NCI-H2029 treated with DMSO at 0.1 percent for 48 hours (cell line): ENCODE results near the gene BBLN.
"Not testable (repeated sequence)": the region's sequence is repeated elsewhere in the genome, so short reads cannot be mapped to it uniquely, and the experiment has no call there.

Source experiments
- DNase-seq: peaks from one replicate; lab custom pipeline; 2025; lab: John Stamatoyannopoulos, UW

The BBLN gene, protein sequence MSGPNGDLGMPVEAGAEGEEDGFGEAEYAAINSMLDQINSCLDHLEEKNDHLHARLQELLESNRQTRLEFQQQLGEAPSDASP

DNA sequence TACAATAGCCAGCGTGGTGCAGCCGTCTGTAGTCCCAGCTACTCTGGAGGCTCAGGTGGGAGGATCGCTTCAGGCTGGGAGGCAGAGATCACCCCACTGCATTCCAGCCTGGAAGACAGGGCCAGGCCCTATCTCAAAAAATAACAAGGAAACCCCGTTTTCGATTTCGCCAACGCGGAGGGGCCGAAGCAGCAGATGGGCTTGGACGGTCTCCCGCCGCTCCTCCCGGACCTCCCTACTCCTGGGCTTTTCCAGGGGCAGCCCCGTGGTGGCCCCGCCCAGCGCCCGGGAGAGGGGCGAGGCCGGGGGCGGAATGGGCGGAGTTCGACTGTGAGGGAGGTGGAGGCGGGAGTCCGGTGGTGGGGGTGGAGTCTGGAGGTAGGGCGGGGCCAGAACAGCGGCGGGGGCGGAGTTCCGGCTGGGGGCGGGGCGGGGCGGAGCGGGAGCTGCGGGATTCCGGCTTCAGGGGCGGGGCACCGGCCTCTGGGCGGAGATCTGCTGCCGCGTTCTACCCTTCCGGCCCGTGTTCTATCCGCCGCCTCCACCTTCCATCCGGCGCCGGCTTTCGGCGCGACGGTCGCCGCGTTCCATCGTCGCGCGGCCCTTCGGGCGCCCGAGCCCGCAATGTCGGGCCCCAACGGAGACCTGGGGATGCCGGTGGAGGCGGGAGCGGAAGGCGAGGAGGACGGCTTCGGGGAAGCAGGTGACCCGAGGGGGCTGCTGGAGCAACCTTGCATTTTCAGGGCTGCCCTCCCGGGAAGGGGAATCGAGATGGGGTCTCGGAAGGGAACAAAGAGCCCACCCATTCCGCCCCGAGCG, at the start of gene BBLN:
Gene BBLN, plus strand, starts transcription at position 482 of the 819 bp plus-strand sequence. Its CDS starts 143 bp downstream, at position 625.
- peak; percentile 81 for DNase-seq

DNA sequence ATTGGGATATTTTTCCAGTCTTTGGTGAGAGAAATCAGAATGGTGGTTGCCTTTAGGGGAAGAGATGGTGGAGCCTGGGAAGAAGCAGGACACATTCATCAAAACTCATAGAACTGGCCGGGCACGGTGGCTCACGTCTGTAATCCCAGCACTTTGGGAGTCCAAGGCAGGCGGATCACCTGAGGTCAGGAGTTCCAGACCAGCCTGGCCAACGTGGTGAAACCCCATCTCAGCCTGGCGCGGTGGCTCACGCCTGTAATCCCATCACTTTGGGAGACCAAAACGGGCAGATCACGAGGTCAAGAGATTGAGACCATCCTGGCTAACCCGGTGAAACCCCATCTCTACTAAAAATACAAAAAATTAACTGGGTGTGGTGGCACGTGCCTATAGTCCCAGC, 48.3 kb upstream of the BBLN start:
- not testable (repeated sequence) for DNase-seq

DNA sequence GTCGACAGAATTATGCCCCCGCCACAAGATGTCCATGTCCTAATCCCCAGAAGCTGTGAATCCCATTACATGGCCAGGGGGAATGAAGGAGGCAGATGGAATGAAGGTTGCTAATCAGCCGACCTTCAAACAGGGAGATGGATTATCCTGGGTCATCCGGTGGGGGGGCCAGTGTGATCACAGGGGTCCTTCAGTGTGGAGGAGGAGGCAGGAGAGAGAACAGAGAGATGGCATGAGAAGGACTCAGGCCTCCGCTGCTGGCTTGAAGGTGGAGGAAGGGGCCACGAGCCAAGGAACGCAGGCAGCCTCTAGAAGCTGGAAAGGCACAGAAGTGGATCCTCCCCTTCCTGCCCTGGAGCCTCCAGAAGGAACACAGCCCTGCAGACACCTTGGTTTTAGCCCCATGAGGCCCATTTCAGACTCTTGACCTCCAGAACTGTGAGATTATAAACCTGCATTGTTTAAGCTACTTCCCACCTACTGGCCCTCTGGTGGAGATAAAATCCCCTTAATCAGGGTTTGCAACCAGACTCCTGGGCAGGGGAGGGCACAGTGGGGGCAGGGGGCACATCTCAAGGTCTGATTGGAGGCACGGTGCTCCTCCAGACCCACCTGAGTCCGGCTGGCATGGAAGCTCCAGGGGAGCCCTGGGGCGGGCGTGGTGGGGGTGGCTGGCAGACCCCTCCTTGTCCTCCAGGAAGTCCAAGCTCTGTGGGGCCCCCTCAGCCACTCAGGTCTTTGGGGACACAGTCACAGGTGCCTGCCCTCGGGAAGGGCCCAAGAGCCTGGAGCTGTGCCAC, 46.3 kb upstream of the BBLN start:
- no peak for DNase-seq

DNA sequence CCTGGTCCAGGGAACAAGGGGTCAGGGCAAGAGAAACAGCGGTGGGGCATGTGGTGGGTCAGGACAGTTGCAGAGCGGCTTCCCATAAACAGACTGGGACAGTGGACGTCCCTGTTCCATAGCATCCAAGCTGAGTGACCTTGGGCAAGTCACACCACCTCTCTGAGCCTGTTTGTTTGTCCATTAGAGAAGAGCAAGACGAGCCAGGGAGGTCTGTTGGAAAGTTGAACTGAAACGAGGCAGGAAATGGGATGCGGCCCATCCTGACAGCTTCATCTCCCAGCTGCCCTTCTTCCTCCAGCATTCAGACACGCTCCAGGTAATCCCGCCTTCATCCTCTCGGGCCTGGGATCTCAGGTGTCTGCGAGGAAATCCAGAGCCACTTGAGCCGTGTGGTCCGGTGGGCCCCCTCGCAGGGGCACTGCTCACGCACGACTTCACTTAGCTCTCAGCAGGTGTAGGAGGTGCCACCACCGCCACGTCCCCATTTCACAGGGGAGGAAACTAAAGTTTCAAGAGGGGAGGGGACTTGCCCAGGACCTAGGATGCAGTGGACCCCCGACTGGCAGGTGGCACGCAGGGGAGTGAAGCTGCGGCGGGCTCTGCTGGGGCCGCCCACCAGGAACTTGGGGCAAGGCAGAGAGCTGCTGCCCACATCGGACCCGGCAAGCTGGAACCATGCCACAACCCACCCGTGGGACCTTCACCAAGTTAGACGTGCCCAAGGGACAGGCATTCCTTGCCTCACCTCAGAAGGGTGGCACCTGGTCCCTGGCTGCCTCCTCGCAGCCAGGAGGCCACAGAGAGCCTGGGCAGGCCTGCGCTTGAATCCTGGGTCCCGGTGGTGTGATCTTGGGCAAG, 45.5 kb upstream of the BBLN start:
- no peak for DNase-seq

DNA sequence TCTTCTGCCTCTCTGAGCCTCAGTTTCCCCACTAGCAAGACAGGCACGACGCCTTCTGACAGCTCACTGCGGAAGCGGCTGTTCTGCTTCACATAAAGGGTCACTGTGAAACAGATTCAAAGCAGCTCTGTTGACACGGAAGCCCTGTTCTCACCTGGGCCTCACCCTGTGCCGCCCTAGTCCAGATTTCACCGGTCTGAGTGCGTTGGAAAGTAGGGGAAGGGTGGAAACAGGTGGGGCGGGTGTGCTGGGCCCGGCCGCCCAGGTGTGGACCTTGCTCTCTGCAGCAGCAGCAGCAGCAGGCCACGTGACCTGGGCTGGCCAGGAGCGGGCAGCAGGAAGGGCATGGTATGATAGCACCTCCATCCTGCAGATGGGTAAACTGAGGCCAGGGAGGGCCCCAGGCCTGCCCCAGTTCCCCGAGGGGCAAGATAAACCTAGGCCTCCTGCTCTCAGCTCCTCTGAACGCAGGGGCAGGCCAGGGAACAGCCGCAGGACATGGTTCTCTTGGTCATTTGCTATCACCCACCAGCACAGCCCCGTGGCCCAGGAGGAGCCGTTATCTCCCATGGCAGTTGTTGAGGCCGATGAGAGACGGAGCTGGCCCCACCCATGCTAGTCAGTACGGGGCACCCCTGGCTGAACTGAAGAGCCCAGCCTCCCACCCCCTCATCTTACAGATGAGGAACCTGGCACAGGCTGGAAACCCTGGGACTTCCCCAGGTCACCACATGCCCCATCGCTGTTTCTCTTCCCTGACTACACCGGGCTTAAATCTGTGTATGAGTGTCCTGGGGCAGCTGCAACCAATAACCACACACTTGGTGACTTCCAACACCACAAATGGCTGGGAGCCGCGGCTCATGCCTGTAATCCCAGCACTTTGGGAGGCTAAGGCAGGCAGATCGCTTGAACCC, 44.6 kb upstream of the BBLN start:
- DNase-seq = peak; percentile 40

DNA sequence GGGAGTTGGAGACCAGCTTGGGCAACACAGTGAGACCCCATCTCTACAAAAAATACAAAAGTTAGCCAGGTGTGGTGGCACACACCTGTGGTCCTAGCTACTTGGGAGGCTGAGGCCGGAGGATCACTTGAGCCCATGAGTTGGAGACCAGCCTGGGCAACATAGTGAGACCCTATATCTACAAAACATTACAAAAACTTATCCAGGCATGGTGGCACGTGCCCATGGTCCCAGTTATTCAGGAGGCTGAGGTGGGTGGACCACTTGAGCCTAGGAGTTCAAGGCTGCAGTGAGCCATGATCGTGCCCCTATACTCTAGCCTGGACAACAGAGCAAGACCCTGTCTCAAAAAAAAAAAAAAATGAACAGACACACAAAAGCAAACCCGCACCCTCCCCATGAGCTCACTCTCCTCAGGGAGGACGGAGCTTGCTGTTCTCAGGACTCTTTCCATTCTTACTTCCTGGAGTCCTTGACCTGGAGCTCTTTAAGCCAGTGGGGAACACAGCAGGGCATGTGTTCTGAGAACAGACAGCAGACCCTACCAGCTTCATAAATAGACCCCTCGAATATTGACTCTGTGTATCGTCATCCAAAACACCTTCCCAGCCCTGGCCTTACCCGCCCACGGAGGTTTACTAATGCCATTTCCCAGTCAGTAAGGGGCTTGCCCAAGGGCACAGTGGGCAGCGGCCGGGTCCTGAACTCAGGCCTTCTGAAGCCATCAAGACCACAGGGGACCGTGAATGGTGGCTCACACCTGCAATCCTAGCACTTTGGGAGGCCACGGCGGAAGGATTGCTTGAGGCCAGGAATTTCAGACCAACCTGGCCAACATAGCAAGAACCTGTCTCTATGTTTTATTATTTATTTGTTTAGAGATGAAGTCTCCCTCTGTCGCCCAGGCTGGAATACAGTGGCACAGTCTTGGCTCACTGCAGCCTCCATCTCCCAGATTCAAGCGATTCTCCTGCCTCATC, 43.7 kb upstream of the BBLN start:
- DNase-seq = no peak

DNA sequence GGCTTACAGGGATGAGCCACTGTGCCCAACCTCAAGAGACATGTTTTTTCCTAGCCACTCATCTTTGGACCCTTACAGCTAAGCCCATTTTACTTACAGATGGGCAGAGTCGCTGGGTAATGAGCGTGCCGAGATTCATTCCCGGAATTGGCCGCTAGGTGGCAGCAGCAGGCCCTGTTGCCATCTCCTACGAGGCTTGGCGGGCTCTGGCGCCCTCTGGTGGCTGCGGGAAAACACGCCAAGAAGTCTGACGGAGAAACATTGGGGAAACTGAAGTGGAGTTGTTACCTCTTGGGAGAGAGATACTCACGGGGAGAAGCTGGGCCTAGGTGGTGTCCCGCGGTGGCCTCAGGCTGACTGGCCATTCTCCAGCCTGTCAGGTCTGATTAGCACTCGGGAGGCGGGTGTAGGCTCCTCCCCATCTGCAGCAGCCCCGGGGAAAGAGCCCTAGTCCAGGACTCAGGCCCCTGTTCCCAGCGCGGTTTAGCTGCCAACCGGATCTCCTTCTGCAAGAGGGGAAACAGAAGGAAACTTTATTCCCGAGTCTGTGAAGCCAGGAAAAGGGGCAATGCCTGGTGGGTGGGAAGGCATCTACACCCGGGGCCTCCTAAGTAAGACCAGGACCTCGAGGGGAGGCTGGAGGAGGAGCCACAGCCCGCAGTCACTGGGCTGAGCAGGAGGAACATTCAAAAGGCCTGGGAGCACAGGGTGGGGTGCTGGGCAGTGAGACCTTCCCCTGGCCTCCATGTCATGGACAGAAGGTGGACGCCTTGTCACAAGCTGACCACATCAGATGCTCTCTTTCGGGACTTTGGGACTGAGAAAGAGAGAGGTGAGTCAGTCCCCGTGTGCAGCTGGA, 42.2 kb upstream of the BBLN start:
- DNase-seq = peak; percentile 79

DNA sequence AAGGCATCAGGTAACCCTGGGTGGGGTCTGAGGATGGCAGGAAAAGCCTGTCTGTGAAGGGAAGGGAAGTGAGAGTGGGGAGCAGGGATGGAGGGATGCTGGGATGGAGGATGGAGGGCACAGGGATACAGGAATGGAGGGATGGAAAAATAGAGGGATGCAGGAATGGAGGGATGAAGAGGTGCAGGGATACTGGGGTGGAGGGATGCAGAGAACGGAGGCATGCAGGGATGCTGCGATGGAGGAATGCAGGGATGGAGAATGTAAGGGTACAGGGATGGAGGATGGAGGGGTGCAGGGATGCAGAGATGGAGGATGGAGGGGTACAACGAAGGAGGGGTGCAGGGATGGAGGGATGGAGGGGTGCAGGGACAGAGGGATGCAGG, 41.6 kb upstream of the BBLN start:
- no peak for DNase-seq

DNA sequence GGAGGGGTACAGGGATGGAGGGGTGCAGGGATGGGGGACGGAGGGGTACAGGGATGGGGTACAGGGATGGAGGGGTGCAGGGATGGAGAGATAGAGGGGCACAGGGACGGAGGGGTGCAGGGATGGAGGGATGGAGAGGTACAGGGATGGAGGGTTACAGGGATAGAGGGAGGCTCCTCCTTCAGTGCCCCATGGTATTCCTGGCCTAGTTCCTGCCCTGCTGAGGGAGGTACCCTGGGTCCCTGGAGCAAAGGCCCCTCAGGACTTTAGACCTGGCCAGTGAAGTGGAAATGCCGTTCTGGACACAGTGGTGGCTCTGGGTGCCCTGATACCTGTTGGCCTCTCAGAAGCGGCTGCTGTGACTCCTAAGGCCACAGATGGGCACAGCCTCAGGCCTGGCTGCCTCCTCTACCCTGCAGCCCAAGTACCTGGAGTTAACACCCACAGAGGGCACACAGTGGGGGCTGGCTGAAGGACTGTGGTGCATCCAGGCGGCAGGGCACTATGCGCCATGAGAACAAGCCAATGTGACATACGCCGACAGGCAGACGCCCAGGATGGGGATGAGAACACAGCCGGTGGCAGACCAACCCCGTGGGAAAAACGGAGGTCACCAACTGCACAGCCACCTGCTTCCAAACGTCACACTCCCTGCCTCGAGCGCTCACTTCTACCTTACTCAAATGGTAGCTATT, 40.9 kb upstream of the BBLN start:
- DNase-seq = no peak

DNA sequence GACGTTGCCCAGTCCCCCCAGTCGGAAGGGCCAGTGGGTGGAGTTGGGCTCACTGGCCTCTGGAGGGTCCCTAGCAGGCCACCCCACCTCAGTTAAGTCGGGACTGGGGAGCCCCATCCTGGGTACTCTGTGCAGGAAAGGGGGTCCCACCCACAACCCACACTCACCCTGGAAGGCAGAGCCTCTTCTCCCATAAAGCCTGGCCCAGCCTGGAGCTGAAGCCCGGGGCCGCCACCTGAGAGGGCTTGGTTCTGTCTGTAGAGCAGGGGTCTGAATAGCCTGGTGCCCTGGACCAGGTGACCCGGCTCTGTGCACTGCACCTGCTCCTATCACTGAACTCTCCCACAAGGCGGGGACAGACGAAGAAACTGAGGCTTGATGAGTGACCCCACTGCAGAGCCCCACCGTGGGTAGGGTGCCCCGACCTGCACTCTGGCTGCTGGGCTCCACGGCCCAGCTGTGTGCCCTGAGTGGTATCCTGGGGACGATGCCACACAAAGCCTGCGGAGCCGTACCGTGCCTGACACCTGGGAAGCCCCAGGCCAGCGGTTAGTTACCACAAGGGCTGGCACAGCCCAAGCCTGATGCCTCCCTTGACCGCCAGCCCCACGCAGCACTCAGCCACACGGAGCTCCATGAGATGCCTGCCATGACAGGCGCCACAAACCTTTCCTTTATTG, 39.9 kb upstream of the BBLN start:
- DNase-seq = no peak

DNA sequence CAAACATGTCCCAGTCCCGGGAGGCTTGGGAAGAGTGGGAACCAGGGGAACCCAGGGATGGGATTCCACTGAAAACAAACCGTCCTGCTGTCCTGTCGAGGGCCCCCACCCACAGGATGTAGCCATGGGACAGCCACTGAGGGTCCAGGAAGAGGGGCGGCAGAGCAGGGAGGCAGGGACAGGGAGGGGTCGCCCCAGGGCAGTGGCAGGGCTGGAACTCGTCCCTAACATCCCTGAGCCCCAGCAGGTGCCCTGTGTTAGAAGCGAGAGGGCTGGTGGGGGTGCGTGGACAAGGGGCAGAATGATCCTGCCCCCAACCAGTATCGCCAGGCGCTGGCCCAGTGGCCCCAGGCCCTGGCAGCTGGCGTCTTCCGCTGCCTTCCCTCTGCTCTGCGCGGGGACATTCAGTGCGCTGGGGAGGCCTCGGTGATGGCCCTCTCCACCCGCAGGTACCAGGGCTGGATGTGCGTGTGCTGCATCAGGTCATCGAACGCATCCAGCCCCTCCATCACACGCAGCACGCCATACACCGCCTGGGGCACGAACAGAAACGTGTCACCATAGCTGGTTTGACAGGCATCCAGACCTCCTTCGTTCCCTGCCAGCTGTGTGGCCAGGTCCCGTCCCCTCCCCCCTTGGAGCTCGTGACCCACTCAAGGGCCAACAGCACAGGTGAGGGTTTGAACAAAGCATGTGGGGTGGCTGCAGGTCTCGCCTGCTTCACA, 39.2 kb upstream of the BBLN start:
- DNase-seq = no peak

DNA sequence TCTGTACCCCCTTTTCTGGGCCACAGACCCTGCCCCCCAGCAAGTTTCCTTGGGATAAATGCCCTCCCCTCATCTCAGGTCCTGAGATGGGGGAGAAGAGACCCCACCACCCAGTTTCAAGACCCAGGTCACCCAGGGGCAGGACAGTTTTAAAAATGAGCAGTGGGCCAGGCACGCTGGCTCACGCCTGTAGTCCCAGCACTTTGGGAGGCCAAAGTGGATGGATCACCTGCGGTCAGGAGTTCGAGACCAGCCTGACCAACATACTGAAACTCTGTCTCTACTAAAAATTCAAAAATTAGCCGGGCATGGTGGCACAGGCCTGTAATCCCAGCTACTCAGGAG, 38.6 kb upstream of the BBLN start:
- DNase-seq = no peak

DNA sequence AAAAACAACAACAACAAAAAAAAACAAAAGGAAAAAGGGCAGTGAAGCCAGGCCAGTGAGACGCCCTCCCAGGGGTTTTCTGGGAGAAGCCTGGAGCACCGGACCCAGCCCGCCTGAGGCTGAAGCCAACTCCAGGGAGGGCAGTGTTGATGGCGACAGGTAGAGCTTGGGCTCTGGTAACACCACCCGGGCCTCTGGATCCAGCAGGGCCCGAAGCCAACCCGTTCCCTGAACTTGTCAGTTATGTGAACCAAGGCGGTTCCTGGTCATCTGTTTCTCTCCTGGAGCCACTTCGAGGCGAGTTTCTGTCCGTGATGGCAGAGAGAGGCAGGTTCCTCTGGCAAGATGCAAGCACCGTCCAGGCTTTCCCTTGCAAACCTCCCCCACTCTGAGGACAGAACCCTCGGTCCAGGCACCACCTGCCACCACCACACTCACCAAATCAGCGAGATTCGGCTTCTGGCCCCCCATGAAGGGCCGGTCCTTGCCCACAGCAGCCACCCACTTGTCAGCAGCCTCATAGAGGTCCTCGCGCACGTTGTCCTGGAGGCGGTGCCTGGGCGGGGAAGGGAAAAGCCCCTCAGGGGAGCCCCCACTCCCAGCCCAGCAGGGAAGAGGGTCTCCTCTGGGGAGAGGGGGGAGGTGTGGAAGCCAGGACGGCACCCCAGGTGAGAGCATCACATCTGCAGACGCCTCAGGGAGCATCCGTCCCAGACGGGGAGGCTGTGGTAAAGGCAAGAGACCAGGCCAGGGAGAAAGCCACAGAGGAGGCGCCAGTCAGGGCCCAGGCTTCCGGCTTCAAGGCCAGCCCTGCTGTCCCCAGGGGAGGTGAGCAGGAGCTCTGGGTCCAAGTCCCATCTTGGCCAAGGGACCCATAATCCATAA, 37.9 kb upstream of the BBLN start:
- DNase-seq = no peak

DNA sequence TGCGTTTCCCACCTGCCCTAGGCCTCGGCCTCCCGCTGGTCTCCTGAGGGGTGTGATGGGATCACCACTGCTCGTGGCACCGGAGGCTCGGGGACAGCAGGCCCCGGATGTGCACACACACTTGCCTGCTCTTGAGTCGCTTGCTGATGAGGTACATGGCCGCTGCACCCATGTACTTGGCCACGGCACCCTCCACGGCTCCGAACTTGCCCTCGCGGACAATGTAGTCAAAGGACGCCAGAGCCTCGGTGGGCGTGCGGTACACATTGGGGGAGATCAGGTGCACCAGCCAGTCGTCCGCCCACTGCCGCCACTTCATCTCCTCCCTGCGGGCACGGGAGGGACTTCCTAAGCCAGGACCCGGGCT, 37.3 kb upstream of the BBLN start:
- no peak for DNase-seq

DNA sequence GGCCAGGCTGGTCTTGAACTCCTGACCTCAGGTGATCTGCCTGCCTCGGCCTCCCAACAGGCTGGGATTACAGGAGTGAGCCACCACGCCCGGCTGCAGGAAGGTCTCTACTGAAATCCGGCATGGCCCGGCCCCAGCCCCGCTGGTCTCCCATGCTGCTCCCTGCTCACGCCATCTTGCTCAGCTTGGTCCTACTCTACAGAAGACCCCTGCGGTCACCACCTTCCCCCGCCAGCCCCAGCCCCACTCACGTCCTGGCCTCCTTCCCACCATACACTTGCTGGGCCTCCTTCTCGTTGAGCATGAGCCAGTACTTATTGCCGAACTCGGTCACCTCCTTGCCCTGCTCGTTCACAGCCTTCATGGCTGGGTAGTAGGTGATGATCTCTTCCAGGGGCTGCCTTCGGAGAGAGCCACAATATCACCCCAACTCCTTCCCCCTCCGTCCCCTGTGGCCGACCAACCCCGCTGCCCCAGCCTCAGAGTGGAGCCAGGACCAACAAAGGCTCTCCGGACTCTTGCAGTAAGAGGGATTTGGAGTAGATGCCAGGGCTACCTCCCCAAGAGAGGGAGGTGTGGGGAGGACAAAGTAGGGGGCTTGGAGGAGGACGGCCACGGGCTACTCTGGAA, 36.5 kb upstream of the BBLN start:
- DNase-seq = no peak

DNA sequence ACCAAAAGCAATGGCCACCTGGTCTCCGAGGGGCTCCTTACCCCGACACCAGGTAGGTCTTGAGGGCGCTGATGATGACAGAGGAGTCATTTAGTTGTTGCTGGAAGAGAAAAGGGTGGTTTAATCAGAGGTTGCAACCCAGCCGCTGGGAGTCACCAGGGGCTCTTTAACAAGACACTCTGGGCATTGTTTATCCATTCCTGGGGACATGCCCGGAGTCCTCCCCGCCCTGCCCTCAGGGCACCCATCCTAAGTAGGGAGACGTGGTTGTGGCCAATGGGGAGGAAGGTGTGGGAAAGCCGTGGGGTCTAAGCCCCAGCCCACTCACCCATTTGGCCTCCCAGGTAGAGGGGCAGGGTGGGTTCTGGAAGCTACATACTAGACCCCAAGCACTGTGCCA, 35.6 kb upstream of the BBLN start:
- no peak for DNase-seq
